ENCODE results near the gene RBM44. TPM values are rescaled to one million over a fixed set of nuclear protein-coding genes. Genes with fewer than 3 reads are reported as not detected.
A peak's percentile ranks its signal among the peaks of the same experiment; 100 is the strongest.

Gene RBM44
- total RNA-seq, 1 donor from 2014 or later: 0.44 TPM

GRCh38 chr2:237859082-237859433 is 60.5 kb downstream of the RBM44 start:
- no peaks in the 10 kb centered on the region for H3K9me3 Mint-ChIP-seq (ENCODE audit: unreplicated experiment)
- no peak for TF ChIP-seq CTCF (IDR thresholded peaks at IDR 0.05; ENCODE audit: unreplicated experiment)
- no peaks in the 10 kb centered on the region for H3K36me3 Mint-ChIP-seq (ENCODE audit: low read depth, unreplicated experiment)
- peaks cover 10% of the 10 kb centered on the region for H3K27me3 Mint-ChIP-seq (ENCODE audit: unreplicated experiment)
- no peak for DNase-seq (ENCODE audit: low spot score)
- no peak overlapping the region for H3K27ac Mint-ChIP-seq (ENCODE audit: unreplicated experiment)
- peak overlapping the region; percentile 37 for H3K4me3 Mint-ChIP-seq (ENCODE audit: unreplicated experiment)
- peaks cover 11% of the 10 kb centered on the region for H3K4me1 Mint-ChIP-seq (ENCODE audit: unreplicated experiment)

DNA sequence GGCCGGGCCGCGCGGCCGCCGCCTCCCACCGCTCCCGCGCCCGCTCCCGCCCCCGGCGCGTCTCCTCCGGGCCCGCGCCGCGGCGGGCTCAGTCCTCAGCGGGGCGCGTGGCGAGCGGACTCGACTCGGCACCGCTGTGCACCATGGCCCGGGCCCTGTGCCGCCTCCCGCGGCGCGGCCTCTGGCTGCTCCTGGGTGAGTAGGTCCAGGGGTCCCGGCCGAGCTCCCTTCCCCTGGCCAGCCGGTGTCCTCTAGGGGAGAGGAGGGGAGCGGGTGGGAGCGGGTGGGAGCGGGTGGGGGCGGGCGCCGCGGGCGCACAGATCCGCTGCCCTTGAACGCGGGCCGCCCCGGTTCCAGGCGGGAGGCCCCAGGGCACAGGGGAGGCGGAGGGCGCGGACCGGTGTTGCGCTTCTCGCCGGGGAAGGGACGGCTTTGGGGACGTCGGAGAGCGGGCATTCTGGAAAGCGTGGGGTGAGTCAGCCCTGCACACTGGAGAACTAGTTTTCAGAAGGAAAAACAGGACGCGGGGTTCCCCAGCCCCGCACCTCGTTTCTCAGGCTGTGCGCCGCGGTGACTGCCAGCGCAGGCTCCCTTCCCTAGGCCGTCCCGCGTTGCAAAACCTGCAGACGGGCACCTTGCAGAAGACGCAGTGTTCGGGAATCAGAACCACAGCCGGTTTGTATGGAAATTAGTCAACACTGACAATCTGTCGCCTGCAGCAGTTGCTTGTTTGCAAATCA is 61.1 kb downstream of the RBM44 start, which contains the start of gene RAMP1:
RAMP1 (plus strand) TSS at position 91 of the 740 bp plus-strand sequence; CDS start at position 144, 53 bp downstream.
- H3K27ac Mint-ChIP-seq (ENCODE audit: unreplicated experiment): no peak within 1 kb of the TSS
- H3K9me3 Mint-ChIP-seq (ENCODE audit: unreplicated experiment): no peaks in the 10 kb centered on the region
- peak within 1 kb of the TSS; percentile 79 for H3K4me3 Mint-ChIP-seq (ENCODE audit: unreplicated experiment)
- DNase-seq (ENCODE audit: low spot score): peak; percentile 27
- peaks cover 12% of the 10 kb centered on the region for H3K27me3 Mint-ChIP-seq (ENCODE audit: unreplicated experiment)
- peaks cover 11% of the 10 kb centered on the region for H3K4me1 Mint-ChIP-seq (ENCODE audit: unreplicated experiment)
- no peaks in the 10 kb centered on the region for H3K36me3 Mint-ChIP-seq (ENCODE audit: low read depth, unreplicated experiment)
- TF ChIP-seq CTCF (IDR thresholded peaks at IDR 0.05; ENCODE audit: unreplicated experiment): no peak

GRCh38 chr2:237860273-237860935 is 61.8 kb downstream of the RBM44 start:
- TF ChIP-seq CTCF (IDR thresholded peaks at IDR 0.05; ENCODE audit: unreplicated experiment): no peak
- Mint-ChIP-seq H3K27me3 (ENCODE audit: unreplicated experiment) (peaks cover 13% of the 10 kb centered on the region), H3K36me3 (ENCODE audit: low read depth, unreplicated experiment) (no peaks in the 10 kb centered on the region), H3K4me1 (ENCODE audit: unreplicated experiment) (peaks cover 11% of the 10 kb centered on the region), H3K4me3 (ENCODE audit: unreplicated experiment) (peak overlapping the region; percentile 59), H3K27ac (ENCODE audit: unreplicated experiment) (no peak overlapping the region), H3K9me3 (ENCODE audit: unreplicated experiment) (no peaks in the 10 kb centered on the region)
- no peak for DNase-seq (ENCODE audit: low spot score)

DNA sequence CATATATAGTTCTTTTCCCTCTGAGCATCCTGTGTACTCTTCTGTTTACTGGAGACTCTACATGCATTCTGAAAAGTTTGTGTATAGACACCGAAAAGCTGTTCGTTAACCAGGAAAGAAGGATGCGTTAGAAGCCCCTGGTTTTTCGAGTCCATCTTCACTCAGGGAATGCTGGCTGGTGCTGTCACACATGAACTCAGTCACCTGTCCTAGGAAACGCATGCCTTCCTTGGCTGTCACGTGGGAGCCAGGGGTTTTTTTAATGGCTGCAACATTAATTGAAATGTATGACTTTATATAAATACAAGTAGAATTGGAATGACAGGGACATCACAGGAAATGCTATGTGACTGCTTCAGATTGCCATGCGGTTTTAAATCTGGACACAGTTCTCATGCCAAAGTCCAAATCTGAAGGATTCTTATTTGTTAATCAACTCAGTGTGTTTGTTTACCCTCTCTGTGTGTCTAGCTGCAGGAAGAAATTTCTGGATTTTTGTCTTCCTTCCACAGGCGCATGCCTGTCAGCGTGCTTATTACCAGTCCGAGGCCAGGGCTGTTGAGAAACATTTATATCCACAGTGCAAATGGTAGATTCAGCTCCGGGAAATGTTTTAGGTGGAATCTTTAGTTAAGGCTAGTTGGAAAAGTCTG is 63.4 kb downstream of the RBM44 start:
- H3K4me1 Mint-ChIP-seq (ENCODE audit: unreplicated experiment): peaks cover 14% of the 10 kb centered on the region

More for the DNA sequence above, 63.4 kb downstream of the RBM44 start:
- no peak for DNase-seq (ENCODE audit: low spot score)
- TF ChIP-seq CTCF (IDR thresholded peaks at IDR 0.05; ENCODE audit: unreplicated experiment): no peak
- Mint-ChIP-seq H3K27ac (ENCODE audit: unreplicated experiment) (no peak overlapping the region), H3K27me3 (ENCODE audit: unreplicated experiment) (peaks cover 15% of the 10 kb centered on the region), H3K36me3 (ENCODE audit: low read depth, unreplicated experiment) (no peaks in the 10 kb centered on the region), H3K4me3 (ENCODE audit: unreplicated experiment) (no peak overlapping the region), H3K9me3 (ENCODE audit: unreplicated experiment) (no peaks in the 10 kb centered on the region)
